GM18870 (cell line): ENCODE measurements around the gene LRRC4B.

Source experiments
- ATAC-seq: cut with Tn5 transposase; IDR thresholded peaks from one replicate; pipeline ENCODE4 v1.9.1; 2021; ENCODE audit warnings: moderate library complexity; ENCODE audit not compliant: unreplicated experiment

The LRRC4B gene

GRCh38 chr19:50509366-50509765, 58.9 kb downstream of the LRRC4B start:
- ATAC-seq = no peak

- ATAC-seq = no peak
Measured at GRCh38 chr19:50508843-50509190, 59.4 kb downstream of the LRRC4B start.

- no peak for ATAC-seq
Measured at GRCh38 chr19:50507376-50507775, 60.9 kb downstream of the LRRC4B start.

- no peak for ATAC-seq
Measured at GRCh38 chr19:50506700-50507099, 61.5 kb downstream of the LRRC4B start.

- ATAC-seq = no peak
Measured at GRCh38 chr19:50505856-50506611, 62.2 kb downstream of the LRRC4B start.

GRCh38 chr19:50501568-50502475, 66.4 kb downstream of the LRRC4B start:
- no peak for ATAC-seq

GRCh38 chr19:50501186-50501567, 67.1 kb downstream of the LRRC4B start:
- no peak for ATAC-seq

GRCh38 chr19:50500753-50501151, 67.5 kb downstream of the LRRC4B start:
- ATAC-seq = no peak

GRCh38 chr19:50500060-50500752, 68.0 kb downstream of the LRRC4B start:
- ATAC-seq = no peak

GRCh38 chr19:50498219-50499056, 69.8 kb downstream of the LRRC4B start:
- no peak for ATAC-seq

GRCh38 chr19:50497022-50497405, 71.2 kb downstream of the LRRC4B start:
- ATAC-seq = no peak

- no peak for ATAC-seq
Measured at GRCh38 chr19:50496189-50497021, 71.8 kb downstream of the LRRC4B start.

GRCh38 chr19:50495020-50495531, 73.2 kb downstream of the LRRC4B start:
- no peak for ATAC-seq

GRCh38 chr19:50494186-50495019, 73.8 kb downstream of the LRRC4B start:
- ATAC-seq = no peak

- no peak for ATAC-seq
Measured at GRCh38 chr19:50493171-50493570, 75.1 kb downstream of the LRRC4B start.

- ATAC-seq = no peak
Measured at GRCh38 chr19:50492303-50493052, 75.8 kb downstream of the LRRC4B start.

- no peak for ATAC-seq
Measured at GRCh38 chr19:50490991-50491472, 77.2 kb downstream of the LRRC4B start.

GRCh38 chr19:50490411-50490811, 77.8 kb downstream of the LRRC4B start:
- ATAC-seq = no peak
